OCI-M2 (cell line): ENCODE results near the gene LIMK1.

Experiments
- DNase-seq: peaks from one replicate; lab custom pipeline; 2025; ENCODE audit not compliant: unreplicated experiment; lab: John Stamatoyannopoulos, UW

The LIMK1 gene

DNA sequence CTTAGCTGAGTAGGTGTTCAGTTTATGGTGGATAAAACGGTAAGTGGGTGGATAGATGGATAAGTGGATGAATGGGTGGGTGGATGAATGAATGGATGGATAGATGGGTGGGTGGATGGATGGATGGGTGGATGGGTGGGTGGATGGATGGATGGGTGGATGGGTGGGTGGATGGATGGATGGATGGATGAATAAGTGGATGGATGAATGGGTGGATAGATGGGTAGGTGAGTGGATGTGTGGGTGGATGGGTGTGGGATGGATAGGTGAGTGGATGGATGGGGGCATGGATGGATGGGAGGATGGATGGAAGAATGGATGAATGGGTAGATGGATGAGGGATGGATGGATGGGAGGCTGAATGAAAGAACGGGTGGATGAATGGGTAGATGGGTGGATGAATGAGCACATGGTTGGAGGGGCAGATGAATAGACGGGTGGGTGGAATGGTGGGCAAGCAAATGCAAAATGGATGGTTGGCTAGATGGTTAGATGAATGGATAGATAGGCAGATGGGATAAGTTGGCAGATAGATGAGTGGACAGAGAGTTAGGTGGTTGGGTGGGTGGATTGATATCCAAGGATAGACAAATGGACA lies 29.9 kb upstream of the LIMK1 start:
- DNase-seq = no peak

DNA sequence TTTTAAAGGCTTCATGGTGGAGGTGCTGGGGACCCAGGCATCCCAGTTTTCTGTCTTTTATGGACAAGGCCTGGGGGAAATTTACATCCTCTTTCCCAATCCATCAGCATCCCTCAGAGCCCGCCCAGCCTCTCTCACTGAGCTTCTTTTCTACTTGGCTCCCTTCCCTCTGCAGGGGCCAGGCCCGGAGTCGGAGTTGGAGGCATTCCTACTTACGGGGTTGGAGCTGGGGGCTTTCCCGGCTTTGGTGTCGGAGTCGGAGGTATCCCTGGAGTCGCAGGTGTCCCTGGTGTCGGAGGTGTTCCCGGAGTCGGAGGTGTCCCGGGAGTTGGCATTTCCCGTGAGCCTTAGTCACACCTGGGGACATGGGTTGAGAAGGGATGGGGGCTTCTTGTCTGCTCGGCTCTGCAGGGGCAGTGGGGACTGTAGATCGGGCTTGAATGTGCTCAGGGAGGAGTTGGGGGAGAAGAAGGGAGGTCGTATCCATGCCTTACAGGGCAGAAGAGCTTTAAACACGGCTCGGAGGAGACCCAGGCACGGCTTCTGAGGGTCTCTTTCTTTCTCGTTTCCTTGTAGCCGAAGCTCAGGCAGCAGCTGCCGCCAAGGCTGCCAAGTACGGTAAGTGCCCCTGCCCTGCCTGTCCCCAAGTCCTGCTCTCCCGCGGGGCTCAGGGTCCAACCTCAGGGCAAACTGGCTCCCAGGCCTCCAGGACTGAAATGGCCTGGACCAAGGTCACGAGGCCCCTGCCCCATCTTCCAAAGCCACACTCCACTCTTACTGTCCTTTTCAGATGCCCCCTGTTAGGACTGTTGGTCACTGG lies 27.3 kb upstream of the LIMK1 start:
- no peak for DNase-seq

DNA sequence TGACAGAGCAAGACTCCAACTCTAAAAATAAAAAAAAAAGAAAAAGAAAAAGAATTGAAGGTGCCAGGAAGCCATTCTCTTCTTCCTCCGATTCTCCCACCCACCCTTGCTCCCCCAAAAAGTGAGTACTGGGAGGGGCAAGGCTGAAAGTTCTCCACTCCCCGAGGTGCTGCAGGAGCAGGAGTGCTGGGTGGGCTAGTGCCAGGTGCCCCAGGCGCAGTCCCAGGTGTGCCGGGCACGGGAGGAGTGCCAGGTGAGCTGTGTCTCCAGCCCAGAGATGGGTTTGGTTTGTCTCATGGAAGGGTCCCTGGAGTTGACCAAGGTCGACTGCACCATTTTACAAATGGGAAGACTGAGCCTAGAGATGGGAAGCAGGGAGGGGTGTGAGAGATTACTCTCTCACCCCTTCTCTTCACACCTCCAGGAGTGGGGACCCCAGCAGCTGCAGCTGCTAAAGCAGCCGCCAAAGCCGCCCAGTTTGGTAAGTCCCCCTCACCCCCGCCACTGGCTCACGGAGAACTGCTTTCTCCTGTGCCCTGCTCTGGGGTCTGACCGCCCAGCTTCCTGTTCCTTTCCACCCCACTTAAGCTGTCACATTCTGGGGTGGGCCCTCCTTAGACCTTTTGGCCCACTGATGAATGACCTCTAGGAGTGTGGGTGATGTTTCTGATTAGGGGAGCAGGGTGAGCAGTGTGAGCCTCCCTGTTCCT lies 26.2 kb upstream of the LIMK1 start:
- DNase-seq = no peak

DNA sequence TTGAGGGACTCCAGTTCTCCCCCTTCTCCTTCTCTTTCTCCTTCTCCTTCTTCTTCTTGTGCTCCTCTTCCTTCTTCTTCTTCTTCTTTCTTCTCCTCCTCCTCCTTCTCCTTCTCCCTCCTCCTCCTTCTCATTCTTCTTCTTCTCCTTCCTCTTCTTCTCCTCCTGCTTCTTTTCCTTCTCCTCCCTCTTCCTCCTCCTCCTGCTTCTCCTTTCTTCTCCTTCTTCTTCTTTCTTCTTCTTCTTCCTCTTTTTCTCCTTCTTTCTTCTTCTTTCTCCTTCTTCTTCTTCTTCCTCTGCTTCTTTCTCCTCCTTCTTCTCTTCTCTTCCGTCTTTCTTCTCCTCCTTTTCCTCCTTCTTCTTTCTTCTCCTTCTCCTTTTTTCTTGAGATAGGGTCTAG lies 25.6 kb upstream of the LIMK1 start:
- no peak for DNase-seq

DNA sequence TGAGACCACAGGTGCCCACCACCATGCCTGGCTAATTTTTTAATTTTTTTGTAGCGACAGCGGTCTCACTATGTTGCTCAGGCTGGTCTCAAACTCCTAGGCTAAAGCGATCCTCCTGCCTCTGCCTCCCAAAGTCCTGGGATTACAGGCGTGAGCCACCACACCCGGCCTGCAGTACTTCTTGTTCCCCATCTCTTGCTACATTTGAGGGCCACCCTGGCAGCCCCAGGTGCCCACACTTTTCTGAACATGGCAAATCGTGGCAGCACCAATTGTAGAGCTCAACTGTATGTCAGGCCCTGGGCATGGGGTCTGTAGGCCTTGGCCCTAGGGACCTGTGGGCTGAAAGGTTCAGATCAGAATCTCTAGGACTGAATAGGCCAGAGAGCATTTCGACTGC lies 25.1 kb upstream of the LIMK1 start:
- DNase-seq = no peak

DNA sequence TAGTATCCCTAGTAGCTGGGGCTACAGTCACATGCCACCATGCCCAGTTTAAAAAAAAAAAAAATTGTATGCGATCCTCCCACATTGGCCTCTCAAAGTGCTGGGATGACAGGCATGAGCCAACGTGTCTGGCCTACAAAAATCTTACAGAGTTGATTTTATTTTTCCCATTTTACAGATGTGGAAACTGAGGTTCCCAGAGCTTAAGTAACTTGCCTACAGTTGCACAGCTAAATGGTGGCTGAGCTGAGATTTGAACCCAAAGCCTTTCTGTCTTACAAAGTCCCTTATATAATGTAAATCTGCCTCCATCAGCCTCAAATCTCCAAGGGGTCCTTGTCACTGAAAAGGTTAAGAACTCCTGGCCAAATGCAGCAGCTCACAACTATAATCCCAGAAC lies 24.6 kb upstream of the LIMK1 start:
- no peak for DNase-seq

DNA sequence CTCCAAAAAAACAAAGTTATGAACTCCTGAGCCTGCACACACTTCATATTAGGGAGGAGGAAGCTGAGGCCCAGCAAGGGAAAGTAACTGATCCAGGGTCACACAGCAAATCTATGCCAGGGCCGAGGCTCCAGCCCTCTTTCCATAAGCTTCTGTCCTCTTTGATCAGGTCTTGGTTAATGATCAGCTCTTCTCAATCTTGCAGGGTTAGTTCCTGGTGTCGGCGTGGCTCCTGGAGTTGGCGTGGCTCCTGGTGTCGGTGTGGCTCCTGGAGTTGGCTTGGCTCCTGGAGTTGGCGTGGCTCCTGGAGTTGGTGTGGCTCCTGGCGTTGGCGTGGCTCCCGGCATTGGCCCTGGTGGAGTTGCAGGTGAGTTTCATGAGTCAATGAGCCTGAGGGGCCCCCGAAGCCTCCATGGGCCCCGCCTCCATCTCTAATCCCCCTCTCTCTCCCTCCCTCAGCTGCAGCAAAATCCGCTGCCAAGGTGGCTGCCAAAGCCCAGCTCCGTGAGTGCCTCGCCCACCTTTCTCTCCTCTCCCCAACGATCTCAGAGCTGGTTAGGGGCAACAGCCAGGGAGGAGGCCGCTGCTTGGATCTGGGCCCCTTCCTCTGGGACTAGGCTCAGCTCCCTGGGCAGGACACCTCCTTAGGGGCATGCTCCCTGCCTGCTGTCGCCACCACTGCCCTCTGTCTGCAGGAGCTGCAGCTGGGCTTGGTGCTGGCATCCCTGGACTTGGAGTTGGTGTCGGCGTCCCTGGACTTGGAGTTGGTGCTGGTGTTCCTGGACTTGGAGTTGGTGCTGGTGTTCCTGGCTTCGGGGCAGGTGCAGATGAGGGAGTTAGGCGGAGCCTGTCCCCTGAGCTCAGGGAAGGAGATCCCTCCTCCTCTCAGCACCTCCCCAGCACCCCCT lies 23.7 kb upstream of the LIMK1 start:
- no peak for DNase-seq

DNA sequence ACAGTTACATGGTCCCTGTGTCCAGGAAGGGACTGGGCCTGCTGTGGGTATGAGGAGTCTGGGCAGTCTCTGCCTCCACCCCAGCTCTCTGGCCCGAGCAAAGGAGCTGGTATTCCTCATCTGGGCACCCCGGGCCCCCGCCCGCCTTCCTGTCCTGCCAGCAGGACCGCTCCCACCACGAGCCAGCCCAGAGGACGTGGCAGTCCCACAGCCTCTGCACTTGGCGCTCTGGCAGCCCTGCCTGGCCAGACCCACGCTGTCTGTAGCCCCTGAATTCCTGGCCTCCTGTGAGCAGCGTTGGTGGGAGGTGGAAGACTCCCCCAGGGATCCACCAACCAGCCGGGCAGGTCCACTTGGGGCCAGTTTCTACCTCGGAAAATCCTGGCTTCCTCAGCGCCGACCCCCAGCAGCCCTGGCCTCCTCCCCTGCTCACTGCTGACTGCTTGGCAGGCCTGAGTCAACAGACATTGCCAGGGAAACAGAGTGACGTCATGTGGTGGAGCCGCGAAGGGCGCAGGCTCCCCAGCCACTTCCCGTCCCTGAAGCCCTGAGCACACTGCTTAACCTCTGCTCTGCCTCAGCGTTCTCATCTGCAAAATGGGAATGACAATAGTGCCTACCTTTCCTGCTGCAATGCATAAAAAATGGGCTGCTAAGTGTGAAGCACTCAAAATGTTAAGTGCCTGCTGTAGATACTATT lies 21.6 kb upstream of the LIMK1 start:
- DNase-seq = no peak

DNA sequence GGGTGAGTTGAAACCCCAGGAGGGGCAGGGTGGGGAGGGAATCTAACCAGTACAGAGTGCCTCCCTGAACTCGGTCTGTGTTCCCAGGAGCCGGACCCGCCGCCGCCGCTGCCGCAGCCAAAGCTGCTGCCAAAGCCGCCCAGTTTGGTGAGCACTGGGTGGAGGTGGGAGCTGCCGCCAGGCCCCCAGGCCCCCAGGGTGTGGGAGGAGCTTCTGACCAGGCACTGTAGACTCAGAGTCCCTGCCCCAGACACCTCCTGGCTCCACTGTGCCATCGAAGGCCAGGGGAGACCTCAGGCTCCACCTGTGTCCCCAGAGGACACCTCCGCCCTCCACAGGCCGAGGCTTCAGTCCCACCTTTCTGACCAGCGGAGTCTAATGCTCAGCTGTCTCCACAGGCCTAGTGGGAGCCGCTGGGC lies 20.4 kb upstream of the LIMK1 start:
- no peak for DNase-seq

DNA sequence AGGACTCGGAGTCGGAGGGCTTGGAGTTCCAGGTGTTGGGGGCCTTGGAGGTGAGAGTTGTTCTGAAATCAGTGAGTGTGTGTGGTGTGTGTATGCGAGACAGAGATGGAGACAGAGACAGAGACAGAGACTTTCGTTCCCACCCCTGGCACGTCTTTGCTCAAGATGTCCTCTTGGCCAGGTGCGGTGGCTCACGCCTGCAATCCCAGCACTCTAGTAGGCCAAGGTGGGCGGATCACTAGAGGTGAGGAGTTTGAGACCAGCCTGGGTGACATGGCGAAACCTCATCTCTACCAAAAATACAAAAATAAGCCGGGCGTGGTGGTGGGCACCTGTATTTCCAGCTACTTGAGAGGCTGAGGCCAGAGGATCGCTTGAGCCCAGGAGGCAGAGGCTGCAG lies 20.0 kb upstream of the LIMK1 start:
- no peak for DNase-seq

DNA sequence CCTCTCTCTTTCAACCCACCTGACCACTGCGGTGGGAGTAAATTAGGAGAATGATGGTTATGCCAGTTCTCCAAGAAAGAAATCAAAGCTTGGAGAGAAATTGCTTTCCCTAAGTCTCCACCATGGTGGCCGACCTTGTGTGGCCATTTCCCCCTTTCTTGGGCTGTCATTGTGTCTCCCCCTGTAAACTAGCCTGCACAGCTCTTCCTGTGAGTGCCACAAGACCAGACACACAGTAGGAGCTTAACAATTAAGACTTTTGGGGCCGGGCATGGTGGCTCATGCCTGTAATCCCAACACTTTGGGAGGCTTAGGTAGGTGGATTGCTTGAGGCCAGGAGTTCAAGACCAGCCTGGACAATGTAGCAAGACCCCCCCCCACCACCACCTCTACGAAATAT lies 18.9 kb upstream of the LIMK1 start:
- DNase-seq = no peak

DNA sequence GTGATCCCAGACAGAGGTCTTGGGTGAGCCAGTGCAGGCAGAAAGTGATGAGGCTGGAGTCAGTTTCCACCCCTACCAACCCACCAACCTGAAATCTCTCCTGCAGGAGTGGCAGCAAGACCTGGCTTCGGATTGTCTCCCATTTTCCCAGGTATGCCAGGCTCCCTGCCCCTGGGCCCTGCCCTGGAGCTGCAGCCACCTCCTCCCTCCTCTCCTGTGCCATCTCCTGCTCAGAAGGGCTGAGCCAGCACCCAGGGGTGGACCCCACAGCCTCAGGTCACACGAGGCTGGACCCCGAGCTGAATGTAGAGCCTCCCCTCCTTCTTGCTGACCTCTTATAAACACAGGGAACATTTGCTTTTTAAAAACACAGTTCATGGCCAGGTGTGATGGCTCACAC lies 17.0 kb upstream of the LIMK1 start:
- no peak for DNase-seq

DNA sequence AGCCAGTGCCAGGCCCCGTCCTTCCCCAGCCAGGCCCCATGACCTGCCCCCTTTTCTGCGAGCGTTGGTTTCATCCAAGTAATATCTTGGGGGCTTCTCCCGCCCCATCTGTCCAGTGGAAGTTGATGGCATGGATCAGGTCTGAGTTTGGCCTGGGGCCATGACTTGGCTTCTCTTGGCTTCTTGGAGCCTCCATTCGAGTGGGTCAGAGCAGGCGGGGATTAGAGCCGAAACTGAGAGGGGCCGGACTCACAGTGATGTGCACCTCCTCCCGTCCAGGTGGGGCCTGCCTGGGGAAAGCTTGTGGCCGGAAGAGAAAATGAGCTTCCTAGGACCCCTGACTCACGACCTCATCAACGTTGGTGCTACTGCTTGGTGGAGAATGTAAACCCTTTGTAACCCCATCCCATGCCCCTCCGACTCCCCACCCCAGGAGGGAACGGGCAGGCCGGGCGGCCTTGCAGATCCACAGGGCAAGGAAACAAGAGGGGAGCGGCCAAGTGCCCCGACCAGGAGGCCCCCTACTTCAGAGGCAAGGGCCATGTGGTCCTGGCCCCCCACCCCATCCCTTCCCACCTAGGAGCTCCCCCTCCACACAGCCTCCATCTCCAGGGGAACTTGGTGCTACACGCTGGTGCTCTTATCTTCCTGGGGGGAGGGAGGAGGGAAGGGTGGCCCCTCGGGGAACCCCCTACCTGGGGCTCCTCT lies 15.1 kb upstream of the LIMK1 start:
- DNase-seq = no peak

DNA sequence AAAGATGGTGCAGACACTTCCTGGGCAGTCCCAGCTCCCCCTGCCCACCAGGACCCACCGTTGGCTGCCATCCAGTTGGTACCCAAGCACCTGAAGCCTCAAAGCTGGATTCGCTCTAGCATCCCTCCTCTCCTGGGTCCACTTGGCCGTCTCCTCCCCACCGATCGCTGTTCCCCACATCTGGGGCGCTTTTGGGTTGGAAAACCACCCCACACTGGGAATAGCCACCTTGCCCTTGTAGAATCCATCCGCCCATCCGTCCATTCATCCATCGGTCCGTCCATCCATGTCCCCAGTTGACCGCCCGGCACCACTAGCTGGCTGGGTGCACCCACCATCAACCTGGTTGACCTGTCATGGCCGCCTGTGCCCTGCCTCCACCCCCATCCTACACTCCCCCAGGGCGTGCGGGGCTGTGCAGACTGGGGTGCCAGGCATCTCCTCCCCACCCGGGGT lies 14.5 kb upstream of the LIMK1 start:
- no peak for DNase-seq

DNA sequence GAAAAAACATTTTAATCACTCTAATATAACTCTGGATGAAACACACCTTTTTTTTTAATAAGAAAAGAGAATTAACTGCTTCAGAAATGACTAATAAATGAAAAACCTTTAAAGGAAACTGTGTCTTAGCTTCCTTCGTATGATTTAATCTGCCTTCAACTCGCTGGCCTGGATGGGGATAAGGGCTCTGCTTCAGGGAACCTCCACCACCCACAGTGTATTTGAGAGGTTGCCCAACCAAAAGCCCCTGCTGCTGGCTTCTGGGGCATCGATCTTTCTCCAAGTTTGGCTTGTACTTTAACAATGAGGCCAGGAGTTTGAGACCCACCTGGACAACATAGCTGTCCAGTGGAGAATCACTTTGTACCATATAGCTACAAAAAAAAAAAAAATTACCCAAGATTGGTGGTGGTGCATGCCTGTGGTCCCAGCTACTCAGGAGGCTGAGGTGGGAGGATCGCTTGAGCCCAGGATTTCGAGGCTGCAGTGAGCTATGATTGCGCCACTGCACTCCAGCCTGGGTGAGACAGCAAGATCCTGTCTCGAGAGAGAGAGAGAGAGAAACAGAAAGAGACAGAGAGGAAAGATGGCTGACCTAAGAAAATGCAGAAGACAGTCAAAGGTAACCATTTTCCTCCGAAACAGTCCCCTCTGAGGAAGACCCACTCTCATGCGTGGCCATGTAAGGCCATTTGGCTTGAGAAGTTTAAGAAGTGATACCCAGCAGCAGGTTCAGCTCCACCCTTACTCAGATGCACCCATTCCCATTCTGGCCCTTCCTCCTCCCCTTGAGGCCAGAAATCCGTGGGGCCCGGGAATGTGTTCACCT lies 13.6 kb upstream of the LIMK1 start:
- DNase-seq = no peak

DNA sequence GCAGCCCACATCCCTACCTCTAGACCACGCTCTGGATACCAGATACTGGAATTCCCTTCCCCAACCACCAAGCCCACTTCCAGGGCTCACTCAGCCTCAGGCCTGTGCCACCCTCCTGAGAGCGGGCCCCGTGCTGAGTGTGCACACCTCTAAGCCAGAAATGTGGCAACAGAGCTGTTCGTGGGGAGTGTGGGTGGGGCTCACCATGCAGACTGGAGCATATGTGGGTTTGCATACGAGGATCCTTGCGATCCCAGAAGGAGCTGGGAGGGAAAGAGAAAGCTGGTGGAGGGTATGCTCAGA lies 13.0 kb upstream of the LIMK1 start:
- no peak for DNase-seq

DNA sequence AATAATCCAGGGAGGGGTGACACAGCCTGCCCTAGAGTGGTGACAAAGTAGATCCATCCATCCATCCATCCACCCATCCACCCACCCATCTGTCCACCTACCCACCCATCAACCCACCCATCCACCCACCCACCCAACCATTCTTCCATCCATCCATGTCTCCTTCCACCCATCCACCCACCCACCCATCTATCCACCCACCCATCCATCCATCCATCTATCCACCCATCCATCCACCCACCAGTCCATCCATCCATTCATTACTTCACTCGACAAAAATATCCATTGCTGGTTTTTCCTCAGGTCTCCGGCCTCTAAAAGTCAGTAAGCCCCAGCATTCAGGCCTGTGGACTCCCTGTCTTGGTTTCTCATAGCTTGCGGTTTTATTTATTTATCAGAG lies 12.5 kb upstream of the LIMK1 start:
- DNase-seq = no peak

DNA sequence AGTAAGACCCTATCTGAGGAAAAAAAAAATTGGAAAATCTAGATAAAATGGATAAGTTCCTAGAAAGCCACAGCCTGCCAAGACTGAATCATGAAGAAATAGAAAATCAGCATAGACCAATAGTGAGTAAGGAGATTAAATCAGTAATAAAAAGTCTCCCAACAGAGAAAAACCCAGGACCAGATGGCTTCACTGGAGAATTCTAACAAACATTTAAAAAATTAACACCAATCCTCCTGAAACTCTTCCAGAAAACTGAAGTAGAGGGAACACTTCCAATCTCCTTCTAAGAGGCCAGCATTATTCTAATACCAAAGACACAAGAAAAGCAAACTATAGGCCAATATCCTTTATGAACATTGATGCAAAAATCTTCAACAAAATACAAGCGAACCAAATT lies 8.8 kb upstream of the LIMK1 start:
- no peak for DNase-seq

DNA sequence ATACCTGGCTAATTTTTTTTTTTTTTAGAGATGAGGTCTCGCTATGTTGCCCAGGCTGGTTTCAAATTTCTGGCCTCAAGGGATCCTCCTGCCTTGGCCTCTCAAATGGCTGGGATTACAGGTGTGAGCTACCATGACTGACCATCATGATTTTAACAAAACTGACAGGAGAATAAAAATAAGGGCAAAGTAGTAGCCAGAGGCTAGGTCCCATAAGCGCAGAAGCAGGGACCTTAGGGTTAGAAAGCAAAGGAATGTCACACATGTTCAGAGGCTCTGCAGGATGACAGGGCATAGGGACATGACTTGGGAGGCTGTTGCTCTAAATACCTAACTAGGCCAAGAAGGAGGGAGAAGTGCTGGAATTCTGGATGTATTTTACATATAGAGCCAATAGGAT lies 5.1 kb upstream of the LIMK1 start:
- DNase-seq = no peak
